Calu3 (cell line): Measurements from ENCODE around the gene FAM89B. TPM values are rescaled to one million over a fixed set of nuclear protein-coding genes. Genes with fewer than 3 reads are reported as not detected.

ENCODE experiments used
- BruUV-seq: library from RNA; stranded (reverse); fragments of 400-500 nt; replicated peaks from 2 replicates; lab custom pipeline; 2021; lab: Mats Ljungman, UMichigan
- CTCF ChIA-PET: fragments of 300-600 bp; sonication (Branson Sonifier 250); formaldehyde crosslinking; loops from one replicate; lab custom pipeline; 2022; ENCODE audit warnings: antibody characterized with exemption; lab: Charles Lee
- DNase-seq: peaks from one replicate; pipeline ENCODE4 v3.0.0; 2022
- H3K27ac Mint-ChIP-seq: one replicate; pipeline ENCODE4 v1.8.0; 2022; ENCODE audit warnings: mixed read lengths; ENCODE audit not compliant: unreplicated experiment
- H3K27me3 Mint-ChIP-seq: one replicate; pipeline ENCODE4 v1.8.0; 2022; ENCODE audit warnings: mixed read lengths; ENCODE audit not compliant: unreplicated experiment
- H3K36me3 Mint-ChIP-seq: one replicate; pipeline ENCODE4 v1.8.0; 2022; ENCODE audit warnings: mild to moderate bottlenecking, moderate library complexity, mixed read lengths; ENCODE audit not compliant: insufficient read depth, unreplicated experiment
- H3K4me1 Mint-ChIP-seq: one replicate; pipeline ENCODE4 v1.8.0; 2022; ENCODE audit warnings: mild to moderate bottlenecking, low read depth, mixed read lengths; ENCODE audit not compliant: unreplicated experiment
- H3K4me3 Mint-ChIP-seq: one replicate; pipeline ENCODE4 v1.8.0; 2022; ENCODE audit warnings: mild to moderate bottlenecking, low read depth, moderate library complexity, mixed read lengths; ENCODE audit not compliant: unreplicated experiment
- H3K9me3 Mint-ChIP-seq: one replicate; pipeline ENCODE4 v1.8.0; 2022; ENCODE audit warnings: low read depth, mixed read lengths; ENCODE audit not compliant: unreplicated experiment
- intact Hi-C: fragments of 100-400 bp; cut with micrococcal nuclease; formaldehyde crosslinking; loops from one replicate; pipeline ENCODE4 v1.10.0; 2022; ENCODE audit not compliant: unreplicated experiment
- total RNA-seq: library from RNA; stranded (reverse); gene quantifications from 2 replicates; pipeline ENCODE4 v1.2.3, GENCODE V29; 2022
- TF ChIP-seq, protein P1 (sequence below): fragments of 200-600 bp; IDR thresholded peaks from one replicate; pipeline ENCODE4 v1.8.0; 2022; ENCODE audit warnings: antibody characterized with exemption; ENCODE audit not compliant: unreplicated experiment

FAM89B gene
- total RNA-seq, 1 experiment from 2014 or later: 29.8 TPM

DNA sequence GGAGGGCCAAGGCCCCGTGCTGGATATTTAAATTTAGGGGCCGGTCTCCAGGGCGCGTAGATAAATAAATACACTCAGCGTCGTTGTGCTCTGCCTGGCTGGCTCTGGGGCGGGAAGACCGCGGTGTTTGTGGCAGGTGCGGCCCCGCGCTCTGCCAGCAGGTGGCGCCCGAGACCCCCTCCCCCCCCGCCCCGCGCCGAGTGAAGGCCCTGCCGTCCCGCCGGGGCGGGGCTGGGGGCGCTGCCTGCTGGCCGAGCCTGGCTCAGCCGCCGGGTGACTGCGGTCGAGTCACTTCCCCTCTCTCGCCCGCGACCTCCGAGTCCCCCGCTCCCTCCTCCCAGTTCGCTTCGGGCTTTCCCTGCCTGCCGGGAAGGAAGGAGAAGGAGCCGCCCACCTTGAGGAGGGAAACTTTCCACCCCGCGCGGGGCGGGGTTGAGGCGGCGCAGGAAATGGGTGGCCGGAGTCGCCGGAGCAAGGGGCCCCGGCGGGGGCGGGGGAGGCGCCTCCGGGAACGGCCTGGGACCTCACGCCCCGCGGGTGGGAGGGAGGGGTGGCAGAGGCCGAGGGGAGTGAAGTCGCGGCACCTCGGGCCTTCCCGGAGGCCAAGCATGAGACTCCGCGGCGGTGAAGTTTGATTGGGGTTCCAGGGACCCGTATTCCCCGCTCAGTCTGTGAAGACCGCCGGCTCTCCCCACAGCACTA is 1.9 kb downstream of the FAM89B start:
- Mint-ChIP-seq H3K27ac (peak overlapping the region; percentile 77), H3K4me3 (peak overlapping the region; percentile 79), H3K4me1 (peaks cover 47% of the 10 kb centered on the region), H3K27me3 (no peaks in the 10 kb centered on the region), H3K36me3 (peaks cover 96% of the 10 kb centered on the region), H3K9me3 (no peaks in the 10 kb centered on the region)
- DNase-seq: peak; percentile 97
- no TSS peak for BruUV-seq
- TF ChIP-seq, protein P1, sequence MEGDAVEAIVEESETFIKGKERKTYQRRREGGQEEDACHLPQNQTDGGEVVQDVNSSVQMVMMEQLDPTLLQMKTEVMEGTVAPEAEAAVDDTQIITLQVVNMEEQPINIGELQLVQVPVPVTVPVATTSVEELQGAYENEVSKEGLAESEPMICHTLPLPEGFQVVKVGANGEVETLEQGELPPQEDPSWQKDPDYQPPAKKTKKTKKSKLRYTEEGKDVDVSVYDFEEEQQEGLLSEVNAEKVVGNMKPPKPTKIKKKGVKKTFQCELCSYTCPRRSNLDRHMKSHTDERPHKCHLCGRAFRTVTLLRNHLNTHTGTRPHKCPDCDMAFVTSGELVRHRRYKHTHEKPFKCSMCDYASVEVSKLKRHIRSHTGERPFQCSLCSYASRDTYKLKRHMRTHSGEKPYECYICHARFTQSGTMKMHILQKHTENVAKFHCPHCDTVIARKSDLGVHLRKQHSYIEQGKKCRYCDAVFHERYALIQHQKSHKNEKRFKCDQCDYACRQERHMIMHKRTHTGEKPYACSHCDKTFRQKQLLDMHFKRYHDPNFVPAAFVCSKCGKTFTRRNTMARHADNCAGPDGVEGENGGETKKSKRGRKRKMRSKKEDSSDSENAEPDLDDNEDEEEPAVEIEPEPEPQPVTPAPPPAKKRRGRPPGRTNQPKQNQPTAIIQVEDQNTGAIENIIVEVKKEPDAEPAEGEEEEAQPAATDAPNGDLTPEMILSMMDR: peak; percentile 97
- CTCF ChIA-PET: no interaction called here
- intact Hi-C loops: no loop called here

GRCh38 chr11:65574811-65575567 is 2.7 kb downstream of the FAM89B start:
- H3K27me3 Mint-ChIP-seq: no peaks in the 10 kb centered on the region
- intact Hi-C loops: no loop called here
- H3K4me1 Mint-ChIP-seq: peaks cover 43% of the 10 kb centered on the region
- peak overlapping the region; percentile 77 for H3K27ac Mint-ChIP-seq
- BruUV-seq: TSS peak; percentile 95
- H3K36me3 Mint-ChIP-seq: peaks cover 95% of the 10 kb centered on the region
- TF ChIP-seq, protein P1: no peak
- CTCF ChIA-PET: interaction anchor here (0.6 to 1.5 kb wide), 3 partner anchors 13 to 24 kb away, joined by 3 to 4 read pairs (median 3); no protein-coding TSS in a partner anchor
- peak overlapping the region; percentile 79 for H3K4me3 Mint-ChIP-seq
- no peaks in the 10 kb centered on the region for H3K9me3 Mint-ChIP-seq
- DNase-seq: no peak

- DNase-seq: peak; percentile 83
- peaks cover 41% of the 10 kb centered on the region for H3K4me1 Mint-ChIP-seq
- H3K36me3 Mint-ChIP-seq: peaks cover 94% of the 10 kb centered on the region
- peak within 1 kb of the TSS; percentile 79 for H3K4me3 Mint-ChIP-seq
- BruUV-seq: no TSS peak
- no peaks in the 10 kb centered on the region for H3K27me3 Mint-ChIP-seq
- CTCF ChIA-PET: interaction anchor here (0.6 to 1.5 kb wide), 5 partner anchors 12 to 68 kb away, joined by 3 to 4 read pairs (median 3); no protein-coding TSS in a partner anchor
- TF ChIP-seq, protein P1: no peak
- intact Hi-C loops: no loop called here
- no peaks in the 10 kb centered on the region for H3K9me3 Mint-ChIP-seq
- H3K27ac Mint-ChIP-seq: peak within 1 kb of the TSS; percentile 77
These were observed 3.4 kb downstream of the FAM89B start, which contains the start of gene EHBP1L1 for GRCh38 chr11:65575568-65576231. TSS of gene EHBP1L1 (plus strand) at chr11:65576053. CDS start at chr11:65576303, 250 bp downstream.

- Mint-ChIP-seq H3K4me3 (peak overlapping the region; percentile 79), H3K36me3 (peaks cover 94% of the 10 kb centered on the region), H3K27me3 (no peaks in the 10 kb centered on the region), H3K9me3 (no peaks in the 10 kb centered on the region), H3K27ac (peak overlapping the region; percentile 71), H3K4me1 (peaks cover 34% of the 10 kb centered on the region)
- TF ChIP-seq, protein P1: no peak
- no peak for DNase-seq
- CTCF ChIA-PET: interaction anchor here (0.6 to 1.5 kb wide), 4 partner anchors 11 to 69 kb away, joined by 3 to 4 read pairs (median 3); no protein-coding TSS in a partner anchor
- intact Hi-C loops: no loop called here
- BruUV-seq: no TSS peak
These were observed 4.0 kb downstream of the FAM89B start for GRCh38 chr11:65576232-65576866.
